Measurements from ENCODE around the gene CD276.

The CD276 gene

DNA sequence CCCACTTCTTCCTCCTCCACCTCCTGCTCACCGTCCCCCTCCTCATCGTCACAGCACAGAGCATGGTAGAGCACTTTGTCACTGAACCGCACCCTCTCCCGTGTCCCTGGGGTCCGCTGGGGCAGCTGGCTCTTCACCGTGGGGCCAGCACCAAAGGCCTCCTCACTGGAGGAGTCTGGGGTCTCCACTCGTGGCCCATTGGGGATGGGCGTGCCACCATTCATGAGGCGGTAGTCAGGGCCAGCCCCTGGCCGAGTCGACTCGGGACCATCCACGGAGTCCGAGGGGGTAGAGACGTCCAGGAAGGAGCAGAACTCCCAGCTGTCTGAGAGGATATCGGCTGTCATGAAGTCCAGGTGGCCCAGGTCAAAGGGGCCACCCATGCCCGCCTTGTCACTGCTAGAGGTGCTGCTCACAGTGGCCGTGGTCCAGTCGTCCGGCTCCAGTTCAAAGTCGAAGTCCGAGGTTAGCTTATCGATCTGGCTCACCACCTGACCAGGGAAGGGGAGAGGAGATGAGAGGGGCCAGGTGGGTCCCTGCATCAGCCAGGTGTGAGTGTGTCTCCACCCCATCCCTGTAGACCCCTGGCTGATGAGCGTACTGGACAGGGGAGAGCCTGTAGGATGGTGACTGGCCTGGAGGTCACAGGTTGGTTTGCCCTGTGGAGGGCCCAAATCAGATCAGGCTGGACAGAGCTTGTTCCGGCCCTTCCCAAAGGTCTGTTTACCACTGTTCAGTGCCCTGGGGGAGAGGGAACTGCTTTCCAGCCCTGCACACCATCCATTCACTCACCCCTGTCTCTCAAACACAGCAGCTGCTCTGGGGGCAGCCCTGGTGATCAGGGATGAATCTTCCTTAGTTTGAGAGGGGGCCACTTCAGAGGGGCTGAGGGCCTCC is 56.2 kb downstream of the CD276 start:
- 97% methylated on average over 21 of the region's 25 CpGs for WGBS (ENCODE audit: insufficient coverage)
- CTCF ChIA-PET = no interaction called here
- no peak for DNase-seq
- no peak overlapping the region for H3K4me3 ChIP-seq (ENCODE audit: control insufficient read depth in 1 of 7, extremely low read depth in 1 of 7, insufficient read depth in 4 of 7, low read depth in 2 of 7, low read length in 6 of 7)
- H3K9me3 ChIP-seq (ENCODE audit: control extremely low read depth in 1 of 5, control insufficient read depth in 4 of 5, insufficient read depth in 2 of 5, low read depth in 1 of 5, low read length in 4 of 5) = no peaks in the 10 kb centered on the region
- POLR2A ChIA-PET = no interaction called here
- no peaks in the 10 kb centered on the region for H3K36me3 ChIP-seq (ENCODE audit: control insufficient read depth in 4 of 4, insufficient read depth in 4 of 4, low read length in 3 of 4)
- no peak overlapping the region for H3K27ac ChIP-seq (ENCODE audit: insufficient read depth in 1 of 2, low read depth in 1 of 2, low read length in 2 of 2, poor library complexity in 1 of 2, severe bottlenecking in 2 of 2)
- no peaks in the 10 kb centered on the region for H3K4me1 ChIP-seq (ENCODE audit: control extremely low read depth in 1 of 4, control insufficient read depth in 4 of 4, insufficient read depth in 4 of 4, low read length in 3 of 4)
- H3K27me3 ChIP-seq (replicated peaks in 2 of 5; ENCODE audit: control insufficient read depth in 4 of 5, insufficient read depth in 5 of 5, low read length in 4 of 5) = peaks cover 0 to 18% (median 9%) of the 10 kb centered on the region in 5 experiments

- Histone ChIP-seq H3K9me3 (ENCODE audit: control extremely low read depth in 1 of 5, control insufficient read depth in 4 of 5, insufficient read depth in 2 of 5, low read depth in 1 of 5, low read length in 4 of 5) (no peaks in the 10 kb centered on the region), H3K4me1 (ENCODE audit: control extremely low read depth in 1 of 4, control insufficient read depth in 4 of 4, insufficient read depth in 4 of 4, low read length in 3 of 4) (no peaks in the 10 kb centered on the region), H3K4me3 (ENCODE audit: control insufficient read depth in 1 of 7, extremely low read depth in 1 of 7, insufficient read depth in 4 of 7, low read depth in 2 of 7, low read length in 6 of 7) (no peak overlapping the region), H3K27ac (ENCODE audit: insufficient read depth in 1 of 2, low read depth in 1 of 2, low read length in 2 of 2, poor library complexity in 1 of 2, severe bottlenecking in 2 of 2) (no peak overlapping the region), H3K36me3 (ENCODE audit: control insufficient read depth in 4 of 4, insufficient read depth in 4 of 4, low read length in 3 of 4) (no peaks in the 10 kb centered on the region), H3K27me3 (replicated peaks in 2 of 5; ENCODE audit: control insufficient read depth in 4 of 5, insufficient read depth in 5 of 5, low read length in 4 of 5) (peaks cover 0 to 23% (median 9%) of the 10 kb centered on the region in 5 experiments)
- 100% methylated on average over 2 of the region's 3 CpGs for WGBS (ENCODE audit: insufficient coverage)
- ChIA-PET POLR2A (no interaction called here), CTCF (no interaction called here)
- DNase-seq = no peak
Measured at GRCh38 chr15:73741321-73741836, 57.2 kb downstream of the CD276 start.

DNA sequence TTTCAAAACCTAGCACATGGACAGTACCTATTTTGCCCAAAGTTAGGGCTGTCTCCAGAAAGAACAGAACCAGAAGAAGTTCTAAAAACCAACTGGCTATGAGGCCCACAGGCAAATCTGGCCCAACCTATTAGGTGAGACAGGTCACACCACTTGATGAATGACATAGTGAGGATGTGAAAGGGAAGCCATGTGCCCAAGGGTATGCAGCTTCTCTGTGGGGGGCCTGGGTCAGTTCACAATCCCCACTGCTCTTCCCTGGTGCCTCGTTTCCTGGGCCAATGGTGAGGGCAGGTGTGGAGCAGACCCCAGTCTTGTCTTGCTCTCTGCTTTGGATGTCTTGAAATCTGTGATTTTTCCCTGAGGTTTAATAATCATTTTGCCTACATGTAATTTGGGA is 60.1 kb downstream of the CD276 start:
- no peak overlapping the region for H3K4me3 ChIP-seq (ENCODE audit: control insufficient read depth in 1 of 7, extremely low read depth in 1 of 7, insufficient read depth in 4 of 7, low read depth in 2 of 7, low read length in 6 of 7)
- H3K27me3 ChIP-seq (replicated peaks in 2 of 5; ENCODE audit: control insufficient read depth in 4 of 5, insufficient read depth in 5 of 5, low read length in 4 of 5) = peaks cover 0 to 50% (median 17%) of the 10 kb centered on the region in 5 experiments
- no peaks in the 10 kb centered on the region for H3K9me3 ChIP-seq (ENCODE audit: control extremely low read depth in 1 of 5, control insufficient read depth in 4 of 5, insufficient read depth in 2 of 5, low read depth in 1 of 5, low read length in 4 of 5)
- no peak for DNase-seq
- no peaks in the 10 kb centered on the region for H3K36me3 ChIP-seq (ENCODE audit: control insufficient read depth in 4 of 4, insufficient read depth in 4 of 4, low read length in 3 of 4)
- ChIA-PET CTCF (no interaction called here), POLR2A (no interaction called here)
- H3K4me1 ChIP-seq (ENCODE audit: control extremely low read depth in 1 of 4, control insufficient read depth in 4 of 4, insufficient read depth in 4 of 4, low read length in 3 of 4) = no peaks in the 10 kb centered on the region
- H3K27ac ChIP-seq (ENCODE audit: insufficient read depth in 1 of 2, low read depth in 1 of 2, low read length in 2 of 2, poor library complexity in 1 of 2, severe bottlenecking in 2 of 2) = no peak overlapping the region
- 80% methylated on average over 1 of the region's 1 CpG for WGBS (ENCODE audit: insufficient coverage)

- Histone ChIP-seq H3K27ac (ENCODE audit: insufficient read depth in 1 of 2, low read depth in 1 of 2, low read length in 2 of 2, poor library complexity in 1 of 2, severe bottlenecking in 2 of 2) (no peak overlapping the region), H3K9me3 (ENCODE audit: control extremely low read depth in 1 of 5, control insufficient read depth in 4 of 5, insufficient read depth in 2 of 5, low read depth in 1 of 5, low read length in 4 of 5) (no peaks in the 10 kb centered on the region), H3K4me3 (ENCODE audit: control insufficient read depth in 1 of 7, extremely low read depth in 1 of 7, insufficient read depth in 4 of 7, low read depth in 2 of 7, low read length in 6 of 7) (no peak overlapping the region), H3K36me3 (ENCODE audit: control insufficient read depth in 4 of 4, insufficient read depth in 4 of 4, low read length in 3 of 4) (no peaks in the 10 kb centered on the region), H3K27me3 (replicated peaks in 2 of 5; ENCODE audit: control insufficient read depth in 4 of 5, insufficient read depth in 5 of 5, low read length in 4 of 5) (peaks cover 0 to 58% (median 19%) of the 10 kb centered on the region in 5 experiments), H3K4me1 (ENCODE audit: control extremely low read depth in 1 of 4, control insufficient read depth in 4 of 4, insufficient read depth in 4 of 4, low read length in 3 of 4) (no peaks in the 10 kb centered on the region)
- POLR2A ChIA-PET = no interaction called here
- CTCF ChIA-PET = no interaction called here
- WGBS (ENCODE audit: insufficient coverage) = 56% methylated on average over 7 of the region's 7 CpGs
- DNase-seq = no peak
Measured at GRCh38 chr15:73745073-73745472, 60.9 kb downstream of the CD276 start.

DNA sequence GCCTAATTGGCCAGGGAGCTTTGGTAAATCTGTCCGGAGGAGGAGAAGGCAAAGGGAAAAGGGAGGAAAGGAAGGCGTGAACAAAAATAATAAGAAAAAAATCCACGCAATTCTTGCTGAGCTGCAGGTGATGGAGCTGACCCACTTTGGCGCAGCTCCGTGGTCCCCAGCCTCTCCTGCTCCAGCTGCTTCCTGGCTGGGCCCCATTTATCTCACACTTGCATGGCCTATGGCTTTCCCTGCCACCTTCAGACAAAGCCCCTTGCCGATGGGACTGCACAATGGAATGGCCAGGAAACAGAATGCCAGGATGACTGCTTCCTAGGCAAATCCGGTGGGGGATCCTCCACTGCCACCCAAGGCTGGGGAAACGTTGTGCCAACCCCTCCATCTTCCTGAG is 62.1 kb downstream of the CD276 start:
- CTCF ChIA-PET = no interaction called here
- WGBS (ENCODE audit: insufficient coverage) = 44% methylated on average over 8 of the region's 8 CpGs

DNA sequence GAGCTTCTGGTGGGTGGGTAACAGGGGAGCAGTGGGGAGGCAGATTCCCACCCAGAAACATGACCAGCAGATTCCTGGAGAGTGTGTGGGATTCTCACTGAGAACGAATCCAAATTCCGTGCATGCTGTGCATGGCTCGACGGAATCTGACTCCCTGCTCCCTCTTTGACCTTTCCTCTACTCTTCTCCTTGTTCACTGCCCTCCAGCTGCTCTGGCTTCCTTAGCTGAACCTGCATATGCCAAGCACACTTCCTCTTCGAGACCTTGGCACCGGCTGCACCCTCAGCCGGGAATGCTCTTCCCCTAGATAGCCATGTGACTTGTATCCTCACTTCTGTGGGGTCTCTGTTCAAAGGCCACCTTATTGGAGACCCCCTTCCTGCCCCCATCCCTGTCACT is 62.7 kb downstream of the CD276 start:
- no peaks in the 10 kb centered on the region for H3K36me3 ChIP-seq (ENCODE audit: control insufficient read depth in 4 of 4, insufficient read depth in 4 of 4, low read length in 3 of 4)
- H3K4me1 ChIP-seq (ENCODE audit: control extremely low read depth in 1 of 4, control insufficient read depth in 4 of 4, insufficient read depth in 4 of 4, low read length in 3 of 4) = peaks cover 0 to under 1% (median under 1%) of the 10 kb centered on the region in 4 experiments
- POLR2A ChIA-PET = no interaction called here
- 29% methylated on average over 7 of the region's 7 CpGs for WGBS (ENCODE audit: insufficient coverage)
- no peaks in the 10 kb centered on the region for H3K9me3 ChIP-seq (ENCODE audit: control extremely low read depth in 1 of 5, control insufficient read depth in 4 of 5, insufficient read depth in 2 of 5, low read depth in 1 of 5, low read length in 4 of 5)
- H3K27me3 ChIP-seq (replicated peaks in 2 of 5; ENCODE audit: control insufficient read depth in 4 of 5, insufficient read depth in 5 of 5, low read length in 4 of 5) = peaks cover 2 to 73% (median 23%) of the 10 kb centered on the region in 5 experiments
- no peak overlapping the region for H3K4me3 ChIP-seq (ENCODE audit: control insufficient read depth in 1 of 7, extremely low read depth in 1 of 7, insufficient read depth in 4 of 7, low read depth in 2 of 7, low read length in 6 of 7)
- CTCF ChIA-PET = no interaction called here
- DNase-seq = peak in 1 of 3 donors; percentile 10
- no peak overlapping the region for H3K27ac ChIP-seq (ENCODE audit: insufficient read depth in 1 of 2, low read depth in 1 of 2, low read length in 2 of 2, poor library complexity in 1 of 2, severe bottlenecking in 2 of 2)

More for the DNA sequence above, 62.1 kb downstream of the CD276 start:
- POLR2A ChIA-PET = no interaction called here
- no peak overlapping the region for H3K4me3 ChIP-seq (ENCODE audit: control insufficient read depth in 1 of 7, extremely low read depth in 1 of 7, insufficient read depth in 4 of 7, low read depth in 2 of 7, low read length in 6 of 7)
- H3K36me3 ChIP-seq (ENCODE audit: control insufficient read depth in 4 of 4, insufficient read depth in 4 of 4, low read length in 3 of 4) = no peaks in the 10 kb centered on the region
- H3K27me3 ChIP-seq (replicated peaks in 2 of 5; ENCODE audit: control insufficient read depth in 4 of 5, insufficient read depth in 5 of 5, low read length in 4 of 5) = peaks cover under 1 to 70% (median 21%) of the 10 kb centered on the region in 5 experiments
- DNase-seq = no peak
- H3K27ac ChIP-seq (ENCODE audit: insufficient read depth in 1 of 2, low read depth in 1 of 2, low read length in 2 of 2, poor library complexity in 1 of 2, severe bottlenecking in 2 of 2) = no peak overlapping the region
- no peaks in the 10 kb centered on the region for H3K9me3 ChIP-seq (ENCODE audit: control extremely low read depth in 1 of 5, control insufficient read depth in 4 of 5, insufficient read depth in 2 of 5, low read depth in 1 of 5, low read length in 4 of 5)
- no peaks in the 10 kb centered on the region for H3K4me1 ChIP-seq (ENCODE audit: control extremely low read depth in 1 of 4, control insufficient read depth in 4 of 4, insufficient read depth in 4 of 4, low read length in 3 of 4)

DNA sequence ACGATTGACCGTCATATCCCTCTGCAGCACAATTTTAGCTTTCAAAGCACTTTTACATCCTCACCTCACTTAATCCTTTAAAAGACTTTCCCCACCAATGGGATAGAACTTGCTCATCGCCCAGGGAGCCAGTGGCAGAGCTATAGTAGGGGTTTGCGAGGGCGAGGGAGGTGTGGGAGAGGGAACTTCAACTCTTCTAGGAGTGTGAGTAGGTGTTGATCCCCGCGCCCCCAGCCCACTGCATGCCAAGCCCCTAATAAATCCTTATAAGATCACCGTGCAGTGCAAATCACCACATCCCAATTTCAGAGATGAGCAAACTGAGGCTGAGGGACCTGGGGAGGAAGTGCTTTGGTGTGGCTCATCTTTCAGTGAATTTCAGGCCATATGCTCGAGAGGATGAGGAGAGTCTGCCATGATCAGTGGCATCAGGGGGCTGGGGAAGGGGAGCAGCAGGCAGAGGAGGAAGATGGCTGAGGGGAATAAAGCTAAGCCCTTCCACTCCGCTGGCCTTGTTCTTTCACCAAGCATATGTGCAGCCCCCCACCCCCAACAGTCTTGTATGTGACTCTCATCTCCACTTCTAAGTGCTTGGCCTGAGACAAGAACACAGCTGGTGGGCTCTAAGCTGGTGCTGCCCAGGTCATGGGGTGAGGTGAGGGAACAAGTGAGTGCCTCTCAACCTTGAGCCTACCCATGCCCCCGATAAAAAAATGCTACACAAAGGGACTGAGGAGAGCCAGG is 63.8 kb downstream of the CD276 start:
- H3K4me1 ChIP-seq (ENCODE audit: control extremely low read depth in 1 of 4, control insufficient read depth in 4 of 4, insufficient read depth in 4 of 4, low read length in 3 of 4) = peaks cover 0 to 9% (median 4%) of the 10 kb centered on the region in 4 experiments
- peaks cover 2 to 83% (median 23%) of the 10 kb centered on the region in 5 experiments for H3K27me3 ChIP-seq (replicated peaks in 2 of 5; ENCODE audit: control insufficient read depth in 4 of 5, insufficient read depth in 5 of 5, low read length in 4 of 5)
- no peak overlapping the region for H3K4me3 ChIP-seq (ENCODE audit: control insufficient read depth in 1 of 7, extremely low read depth in 1 of 7, insufficient read depth in 4 of 7, low read depth in 2 of 7, low read length in 6 of 7)
- DNase-seq = no peak
- no peaks in the 10 kb centered on the region for H3K9me3 ChIP-seq (ENCODE audit: control extremely low read depth in 1 of 5, control insufficient read depth in 4 of 5, insufficient read depth in 2 of 5, low read depth in 1 of 5, low read length in 4 of 5)
- ChIA-PET POLR2A (no interaction called here), CTCF (no interaction called here)
- H3K27ac ChIP-seq (ENCODE audit: insufficient read depth in 1 of 2, low read depth in 1 of 2, low read length in 2 of 2, poor library complexity in 1 of 2, severe bottlenecking in 2 of 2) = no peak overlapping the region
- no peaks in the 10 kb centered on the region for H3K36me3 ChIP-seq (ENCODE audit: control insufficient read depth in 4 of 4, insufficient read depth in 4 of 4, low read length in 3 of 4)
- 77% methylated on average over 5 of the region's 11 CpGs for WGBS (ENCODE audit: insufficient coverage)

Measured in common myeloid progenitor, CD34-positive (primary cell).